ENCODE data around the gene MCTP2.
"Not testable (repeated sequence)": the region's sequence is repeated elsewhere in the genome, so short reads cannot be mapped to it uniquely, and the experiment has no call there.

Gene MCTP2

DNA sequence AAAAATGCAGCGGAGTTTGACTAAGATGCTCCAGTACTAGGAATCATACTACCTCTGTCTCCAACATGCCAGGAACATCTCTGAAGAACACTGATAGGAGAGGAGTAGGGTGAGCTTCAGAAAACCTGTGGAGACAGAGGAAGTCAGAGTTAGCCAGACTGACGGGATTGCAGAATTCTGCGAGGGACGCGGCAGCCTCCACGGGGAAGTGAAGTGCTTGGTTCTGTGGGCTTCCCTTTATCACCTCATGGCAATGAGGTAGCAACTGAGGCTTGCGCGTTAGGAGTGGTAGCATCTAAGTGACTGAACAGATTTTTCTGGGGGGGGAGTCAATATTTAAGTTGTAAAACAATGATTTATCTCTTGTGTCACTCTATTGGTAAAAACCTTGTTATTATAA is 226.3 kb downstream of the MCTP2 start:
- no peaks in the 10 kb centered on the region for H3K27me3 ChIP-seq (ENCODE audit: control insufficient read depth, insufficient read depth, low read length)
- H3K9me3 ChIP-seq (ENCODE audit: control insufficient read depth, low read length), result no peaks in the 10 kb centered on the region
- H3K4me3 ChIP-seq (ENCODE audit: low read length), result no peak overlapping the region
- no peaks in the 10 kb centered on the region for H3K36me3 ChIP-seq (ENCODE audit: control insufficient read depth, insufficient read depth, low read length)
- no peaks in the 10 kb centered on the region for H3K4me1 ChIP-seq (ENCODE audit: control insufficient read depth, insufficient read depth, low read length)
- H3K9ac ChIP-seq (ENCODE audit: low read length), result no peak overlapping the region

GRCh38 chr15:94460624-94461023 is 229.3 kb downstream of the MCTP2 start:
- Histone ChIP-seq H3K4me3 (ENCODE audit: low read length) (no peak overlapping the region), H3K9ac (ENCODE audit: low read length) (no peak overlapping the region), H3K9me3 (ENCODE audit: control insufficient read depth, low read length) (no peaks in the 10 kb centered on the region), H3K4me1 (ENCODE audit: control insufficient read depth, insufficient read depth, low read length) (no peaks in the 10 kb centered on the region), H3K27me3 (ENCODE audit: control insufficient read depth, insufficient read depth, low read length) (no peaks in the 10 kb centered on the region), H3K36me3 (ENCODE audit: control insufficient read depth, insufficient read depth, low read length) (no peaks in the 10 kb centered on the region)

- Histone ChIP-seq H3K9ac (ENCODE audit: low read length) (no peak overlapping the region), H3K27me3 (ENCODE audit: control insufficient read depth, insufficient read depth, low read length) (no peaks in the 10 kb centered on the region), H3K36me3 (ENCODE audit: control insufficient read depth, insufficient read depth, low read length) (no peaks in the 10 kb centered on the region), H3K4me1 (ENCODE audit: control insufficient read depth, insufficient read depth, low read length) (no peaks in the 10 kb centered on the region), H3K9me3 (ENCODE audit: control insufficient read depth, low read length) (no peaks in the 10 kb centered on the region), H3K4me3 (ENCODE audit: low read length) (no peak overlapping the region)
Observed at GRCh38 chr15:94467034-94467433, 235.7 kb downstream of the MCTP2 start.

DNA sequence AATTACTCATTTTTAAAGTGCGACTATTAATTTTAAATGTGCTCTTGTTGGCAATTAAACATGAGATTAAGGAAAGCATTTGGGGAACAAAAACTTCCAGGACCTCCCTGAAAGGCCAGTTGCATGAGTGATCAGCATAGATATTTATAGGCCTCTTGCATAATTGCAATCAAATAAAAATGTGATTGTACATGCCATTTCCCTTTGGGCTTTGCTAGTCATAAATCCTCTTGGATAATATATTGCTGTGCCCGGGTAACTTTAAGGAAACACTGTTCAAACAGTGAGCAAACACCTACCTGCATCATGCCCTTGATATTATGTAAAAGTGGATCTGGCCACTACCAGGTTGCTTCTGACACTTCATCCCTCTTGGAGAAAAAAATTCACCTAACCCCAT is 239.1 kb downstream of the MCTP2 start:
- no peaks in the 10 kb centered on the region for H3K27me3 ChIP-seq (ENCODE audit: control insufficient read depth, insufficient read depth, low read length)

GRCh38 chr15:94476686-94477085 is 245.3 kb downstream of the MCTP2 start:
- Histone ChIP-seq H3K4me3 (ENCODE audit: low read length) (no peak overlapping the region), H3K9me3 (ENCODE audit: control insufficient read depth, low read length) (no peaks in the 10 kb centered on the region), H3K9ac (ENCODE audit: low read length) (no peak overlapping the region), H3K4me1 (ENCODE audit: control insufficient read depth, insufficient read depth, low read length) (no peaks in the 10 kb centered on the region), H3K27me3 (ENCODE audit: control insufficient read depth, insufficient read depth, low read length) (no peaks in the 10 kb centered on the region), H3K36me3 (ENCODE audit: control insufficient read depth, insufficient read depth, low read length) (peaks cover 4% of the 10 kb centered on the region)

More for the DNA sequence above, 239.1 kb downstream of the MCTP2 start:
- no peaks in the 10 kb centered on the region for H3K4me1 ChIP-seq (ENCODE audit: control insufficient read depth, insufficient read depth, low read length)
- H3K36me3 ChIP-seq (ENCODE audit: control insufficient read depth, insufficient read depth, low read length), result no peaks in the 10 kb centered on the region
- H3K4me3 ChIP-seq (ENCODE audit: low read length), result no peak overlapping the region
- H3K9me3 ChIP-seq (ENCODE audit: control insufficient read depth, low read length), result no peaks in the 10 kb centered on the region
- H3K9ac ChIP-seq (ENCODE audit: low read length), result no peak overlapping the region

DNA sequence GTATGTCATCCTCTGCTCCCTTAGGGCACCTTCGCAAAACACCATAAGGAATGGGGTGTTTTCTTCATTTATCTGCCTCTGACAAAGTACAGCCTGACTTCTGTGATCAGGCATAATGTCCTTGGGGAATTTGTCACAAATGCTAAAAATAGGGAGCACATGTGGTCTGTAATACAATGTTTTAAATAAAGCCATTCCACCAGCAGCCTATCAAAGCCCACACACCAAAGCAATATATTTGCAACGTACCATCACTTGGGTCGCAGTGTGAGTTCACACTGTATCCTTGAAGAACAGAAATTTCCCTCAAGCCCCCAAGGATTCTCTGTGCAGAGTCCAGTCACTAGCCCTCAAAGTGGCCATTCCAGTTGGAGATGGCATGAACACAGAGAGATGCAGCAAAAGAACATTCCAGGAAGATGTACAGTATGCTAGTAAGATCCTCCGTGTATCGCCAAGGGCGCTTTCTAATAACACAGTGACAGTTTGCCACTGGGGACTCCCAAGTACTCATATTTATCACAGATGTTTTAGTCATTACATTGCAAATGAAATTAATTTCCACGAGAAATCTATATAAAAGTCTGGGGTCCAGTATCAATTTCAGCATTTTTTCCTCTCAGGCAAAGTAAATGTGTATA is 246.7 kb downstream of the MCTP2 start:
- no peaks in the 10 kb centered on the region for H3K4me1 ChIP-seq (ENCODE audit: control insufficient read depth, insufficient read depth, low read length)
- peaks cover 4% of the 10 kb centered on the region for H3K36me3 ChIP-seq (ENCODE audit: control insufficient read depth, insufficient read depth, low read length)
- H3K27me3 ChIP-seq (ENCODE audit: control insufficient read depth, insufficient read depth, low read length), result no peaks in the 10 kb centered on the region
- H3K9ac ChIP-seq (ENCODE audit: low read length), result no peak overlapping the region
- no peak overlapping the region for H3K4me3 ChIP-seq (ENCODE audit: low read length)
- H3K9me3 ChIP-seq (ENCODE audit: control insufficient read depth, low read length), result no peaks in the 10 kb centered on the region

DNA sequence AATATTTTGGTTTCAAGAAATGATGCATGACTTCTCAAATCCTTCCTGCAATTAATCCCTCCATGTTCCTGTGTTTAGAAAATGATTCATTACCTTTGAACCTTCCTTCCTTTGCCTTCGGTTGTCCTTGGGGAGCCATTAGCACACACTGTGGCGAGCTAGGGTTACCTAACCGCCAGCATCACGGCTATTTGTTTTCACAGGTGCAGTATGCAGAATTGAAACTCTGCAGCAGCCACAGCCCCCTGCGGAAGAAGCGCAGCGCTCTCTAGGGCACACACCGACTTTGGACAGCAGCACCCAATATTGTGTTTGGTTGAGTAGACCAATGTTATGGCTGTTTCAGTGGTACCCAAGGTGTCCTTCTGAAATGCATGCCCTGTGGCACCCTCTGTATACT is 247.4 kb downstream of the MCTP2 start:
- H3K4me3 ChIP-seq (ENCODE audit: low read length), result no peak overlapping the region
- no peaks in the 10 kb centered on the region for H3K9me3 ChIP-seq (ENCODE audit: control insufficient read depth, low read length)
- H3K9ac ChIP-seq (ENCODE audit: low read length), result no peak overlapping the region
- H3K4me1 ChIP-seq (ENCODE audit: control insufficient read depth, insufficient read depth, low read length), result no peaks in the 10 kb centered on the region
- peaks cover 4% of the 10 kb centered on the region for H3K36me3 ChIP-seq (ENCODE audit: control insufficient read depth, insufficient read depth, low read length)
- H3K27me3 ChIP-seq (ENCODE audit: control insufficient read depth, insufficient read depth, low read length), result no peaks in the 10 kb centered on the region

GRCh38 chr15:94480289-94480834 is 249.0 kb downstream of the MCTP2 start:
- H3K9ac ChIP-seq (ENCODE audit: low read length), result no peak overlapping the region
- no peak overlapping the region for H3K4me3 ChIP-seq (ENCODE audit: low read length)
- H3K4me1 ChIP-seq (ENCODE audit: control insufficient read depth, insufficient read depth, low read length), result no peaks in the 10 kb centered on the region
- no peaks in the 10 kb centered on the region for H3K27me3 ChIP-seq (ENCODE audit: control insufficient read depth, insufficient read depth, low read length)
- peaks cover 4% of the 10 kb centered on the region for H3K36me3 ChIP-seq (ENCODE audit: control insufficient read depth, insufficient read depth, low read length)
- H3K9me3 ChIP-seq (ENCODE audit: control insufficient read depth, low read length), result no peaks in the 10 kb centered on the region

GRCh38 chr15:94485148-94485719 is 253.9 kb downstream of the MCTP2 start:
- Histone ChIP-seq H3K9me3 (ENCODE audit: control insufficient read depth, low read length) (no peaks in the 10 kb centered on the region), H3K27me3 (ENCODE audit: control insufficient read depth, insufficient read depth, low read length) (no peaks in the 10 kb centered on the region), H3K36me3 (ENCODE audit: control insufficient read depth, insufficient read depth, low read length) (no peaks in the 10 kb centered on the region), H3K4me1 (ENCODE audit: control insufficient read depth, insufficient read depth, low read length) (no peaks in the 10 kb centered on the region), H3K4me3 (ENCODE audit: low read length) (no peak overlapping the region), H3K9ac (ENCODE audit: low read length) (no peak overlapping the region)

GRCh38 chr15:94487635-94488034 is 256.3 kb downstream of the MCTP2 start:
- H3K27me3 ChIP-seq (ENCODE audit: control insufficient read depth, insufficient read depth, low read length), result no peaks in the 10 kb centered on the region
- no peak overlapping the region for H3K4me3 ChIP-seq (ENCODE audit: low read length)
- H3K9me3 ChIP-seq (ENCODE audit: control insufficient read depth, low read length), result no peaks in the 10 kb centered on the region
- H3K9ac ChIP-seq (ENCODE audit: low read length), result no peak overlapping the region
- H3K36me3 ChIP-seq (ENCODE audit: control insufficient read depth, insufficient read depth, low read length), result no peaks in the 10 kb centered on the region
- H3K4me1 ChIP-seq (ENCODE audit: control insufficient read depth, insufficient read depth, low read length), result no peaks in the 10 kb centered on the region

- H3K4me1 ChIP-seq (ENCODE audit: control insufficient read depth, insufficient read depth, low read length), result no peaks in the 10 kb centered on the region
- no peak overlapping the region for H3K4me3 ChIP-seq (ENCODE audit: low read length)
- H3K36me3 ChIP-seq (ENCODE audit: control insufficient read depth, insufficient read depth, low read length), result no peaks in the 10 kb centered on the region
- no peaks in the 10 kb centered on the region for H3K27me3 ChIP-seq (ENCODE audit: control insufficient read depth, insufficient read depth, low read length)
- H3K9ac ChIP-seq (ENCODE audit: low read length), result no peak overlapping the region
- H3K9me3 ChIP-seq (ENCODE audit: control insufficient read depth, low read length), result no peaks in the 10 kb centered on the region
Observed at GRCh38 chr15:94493176-94493575, 261.8 kb downstream of the MCTP2 start.

DNA sequence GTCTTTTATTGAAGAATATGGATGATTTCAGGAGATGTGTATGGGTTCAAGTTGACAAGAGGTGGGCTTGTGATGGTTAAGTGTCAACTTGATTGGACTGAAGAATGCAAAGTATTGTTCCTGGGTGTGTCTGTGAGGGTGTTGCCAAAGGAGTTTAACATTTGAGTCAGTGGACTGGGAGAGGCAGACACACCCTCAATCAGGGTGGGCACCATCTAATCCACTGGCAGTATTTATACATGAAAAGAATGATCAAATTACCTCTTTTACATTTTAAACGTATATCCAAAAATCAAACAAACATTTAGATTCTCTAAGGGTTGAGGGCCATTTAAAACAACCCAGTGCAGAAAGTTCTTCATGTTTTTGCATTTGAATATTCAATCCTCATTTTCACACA is 262.2 kb downstream of the MCTP2 start:
- H3K9ac ChIP-seq (ENCODE audit: low read length); H3K9me3 ChIP-seq (ENCODE audit: control insufficient read depth, low read length); H3K4me1 ChIP-seq (ENCODE audit: control insufficient read depth, insufficient read depth, low read length); H3K4me3 ChIP-seq (ENCODE audit: low read length); H3K36me3 ChIP-seq (ENCODE audit: control insufficient read depth, insufficient read depth, low read length); H3K27me3 ChIP-seq (ENCODE audit: control insufficient read depth, insufficient read depth, low read length): not testable (repeated sequence)
